WTC11 (cell line): Measurements from ENCODE around the gene CRELD2. TPM values are rescaled to one million over a fixed set of nuclear protein-coding genes. Genes with fewer than 3 reads are reported as not detected.

Experiments used
- ATAC-seq: fragments of 200-7000 bp; cut with Tn5 transposase; 2 replicates; pipeline ENCODE4 v1.10.0; 2021; ENCODE audit warnings: mild to moderate bottlenecking, moderate library complexity
- CTCF ChIA-PET: fragments of 300-600 bp; sonication (Branson Sonifier 250); formaldehyde crosslinking; loops from one replicate; lab custom pipeline; 2021; ENCODE audit warnings: antibody characterized with exemption; lab: Charles Lee
- POLR2A ChIA-PET: fragments of 350-600 bp; sonication (Branson Sonifier 250); formaldehyde crosslinking; loops from one replicate; lab custom pipeline; 2021; ENCODE audit warnings: antibody characterized with exemption; lab: Charles Lee
- DNase-seq: peaks from one replicate; pipeline ENCODE4 v3.0.0; 2021; ENCODE audit warnings: low spot score
- H3K27ac Mint-ChIP-seq: 2 replicates; pipeline ENCODE4 v1.8.0; 2021; ENCODE audit warnings: mixed read lengths
- H3K27me3 Mint-ChIP-seq: 2 replicates; pipeline ENCODE4 v1.8.0; 2021; ENCODE audit warnings: low read depth, mild to moderate bottlenecking, moderate library complexity, mixed read lengths
- H3K36me3 Mint-ChIP-seq: 2 replicates; pipeline ENCODE4 v1.8.0; 2021; ENCODE audit warnings: mixed read lengths
- H3K4me1 Mint-ChIP-seq: 2 replicates; pipeline ENCODE4 v1.8.0; 2022; ENCODE audit warnings: mixed read lengths
- H3K4me3 Mint-ChIP-seq: 2 replicates; pipeline ENCODE4 v1.8.0; 2021; ENCODE audit warnings: mild to moderate bottlenecking, moderate library complexity, mixed read lengths
- H3K9me3 Mint-ChIP-seq: 2 replicates; pipeline ENCODE4 v1.8.0; 2021; ENCODE audit warnings: mixed read lengths
- E2F4 ChIP-seq: sonication (generic); formaldehyde crosslinking; IDR thresholded peaks from 2 replicates; pipeline ENCODE4 v1.8.1; 2022; ENCODE audit warnings: low read depth, mild to moderate bottlenecking, moderate library complexity, missing genetic modification reagents, borderline replicate concordance
- EMX1 ChIP-seq: fragments of 250-450 bp; sonication (Bioruptor Pico); IDR thresholded peaks from 2 replicates; pipeline ENCODE4 v1.8.0; 2021; ENCODE audit warnings: mild to moderate bottlenecking
- ETV6 ChIP-seq: sonication (generic); formaldehyde crosslinking; IDR thresholded peaks from 2 replicates; pipeline ENCODE4 v1.8.1; 2022; ENCODE audit warnings: mild to moderate bottlenecking, missing genetic modification reagents
- FOXJ3 ChIP-seq: sonication (generic); formaldehyde crosslinking; IDR thresholded peaks from 2 replicates; pipeline ENCODE4 v1.9.0; 2021; ENCODE audit warnings: missing genetic modification reagents, mild to moderate bottlenecking, borderline replicate concordance
- GABPB1 ChIP-seq: sonication (generic); formaldehyde crosslinking; IDR thresholded peaks from 2 replicates; pipeline ENCODE4 v1.8.1; 2023; ENCODE audit warnings: mild to moderate bottlenecking, missing genetic modification reagents
- HMGA2 ChIP-seq: fragments of 250-450 bp; sonication (Bioruptor Pico); IDR thresholded peaks from 2 replicates; pipeline ENCODE4 v1.4.0; 2021; ENCODE audit warnings: mild to moderate bottlenecking, moderate library complexity
- IRF2 ChIP-seq: sonication (generic); formaldehyde crosslinking; IDR thresholded peaks from 2 replicates; pipeline ENCODE4 v1.8.0; 2022; ENCODE audit warnings: low read depth, missing genetic modification reagents, borderline replicate concordance
- NFE2L1 ChIP-seq: sonication (generic); formaldehyde crosslinking; IDR thresholded peaks from 2 replicates; pipeline ENCODE4 v1.8.1; 2023; ENCODE audit warnings: missing genetic modification reagents
- NR1H2 ChIP-seq: sonication (generic); formaldehyde crosslinking; IDR thresholded peaks from 2 replicates; pipeline ENCODE4 v1.9.0; 2021; ENCODE audit warnings: mild to moderate bottlenecking, moderate library complexity, missing genetic modification reagents
- OVOL2 ChIP-seq: fragments of 250-450 bp; sonication (Bioruptor Pico); IDR thresholded peaks from 2 replicates; pipeline ENCODE4 v1.9.0; 2021; ENCODE audit warnings: mild to moderate bottlenecking, borderline replicate concordance
- RELA ChIP-seq: sonication (generic); formaldehyde crosslinking; IDR thresholded peaks from 2 replicates; pipeline ENCODE4 v1.8.1; 2022; ENCODE audit warnings: missing genetic modification reagents, mild to moderate bottlenecking, borderline replicate concordance
- SMAD3 ChIP-seq: sonication (generic); formaldehyde crosslinking; IDR thresholded peaks from 2 replicates; pipeline ENCODE4 v1.8.0; 2022; ENCODE audit warnings: missing genetic modification reagents, mild to moderate bottlenecking, borderline replicate concordance
- TEAD4 ChIP-seq: sonication (generic); formaldehyde crosslinking; IDR thresholded peaks from 2 replicates; pipeline ENCODE4 v1.8.0; 2022; ENCODE audit warnings: mild to moderate bottlenecking, missing genetic modification reagents
- ZNF396 ChIP-seq: fragments of 250-450 bp; sonication (Bioruptor Pico); IDR thresholded peaks from 2 replicates; pipeline ENCODE4 v1.8.0; 2021; ENCODE audit warnings: mild to moderate bottlenecking, moderate library complexity, borderline replicate concordance
- total RNA-seq: library from RNA; stranded (reverse); gene quantifications from 3 replicates; pipeline ENCODE4 v1.2.3, GENCODE V29; 2021
- TF ChIP-seq, protein P1 (sequence below): fragments of 250-450 bp; sonication (Bioruptor Pico); conservative IDR thresholded peaks from 2 replicates; pipeline ENCODE4 v1.9.0; 2021; ENCODE audit warnings: mild to moderate bottlenecking
- TF ChIP-seq, protein P2 (sequence below): fragments of 250-450 bp; sonication (Bioruptor Pico); IDR thresholded peaks from 2 replicates; pipeline ENCODE4 v1.9.0; 2021; ENCODE audit warnings: mild to moderate bottlenecking
- TF ChIP-seq, protein P3 (sequence below): sonication (generic); formaldehyde crosslinking; IDR thresholded peaks from 2 replicates; pipeline ENCODE4 v1.8.1; 2022; ENCODE audit warnings: missing genetic modification reagents, borderline replicate concordance
- TF ChIP-seq, protein P4 (sequence below): sonication (generic); formaldehyde crosslinking; IDR thresholded peaks from 2 replicates; pipeline ENCODE4 v1.8.1; 2022; ENCODE audit warnings: mild to moderate bottlenecking, moderate library complexity, missing genetic modification reagents

The CRELD2 gene
- total RNA-seq, 1 experiment from 2014 or later, result 42.8 TPM

- ChIA-PET CTCF (interaction anchor here (1.2 to 2.3 kb wide), 4 partner anchors 12 to 83 kb away, joined by 4 to 11 read pairs (median 8); no protein-coding TSS in a partner anchor), POLR2A (no interaction called here)
- Mint-ChIP-seq H3K4me3 (no peak overlapping the region), H3K36me3 (no peaks in the 10 kb centered on the region), H3K4me1 (peaks cover 8% of the 10 kb centered on the region), H3K27me3 (no peaks in the 10 kb centered on the region), H3K27ac (no peak overlapping the region), H3K9me3 (no peaks in the 10 kb centered on the region)
- ATAC-seq (no peak), DNase-seq (no peak)
- TF ChIP-seq E2F4 (CRISPR knock-in tag) (no peak), RELA (CRISPR knock-in tag) (no peak), SMAD3 (CRISPR knock-in tag) (no peak), ZNF396 (CRISPR knock-in tag) (no peak), EMX1 (no peak), FOXJ3 (CRISPR knock-in tag) (no peak), IRF2 (no peak), HMGA2 (CRISPR knock-in tag) (no peak), OVOL2 (CRISPR knock-in tag) (no peak), ETV6 (CRISPR knock-in tag) (no peak), GABPB1 (CRISPR knock-in tag) (no peak), NR1H2 (CRISPR knock-in tag) (no peak), NFE2L1 (CRISPR knock-in tag) (no peak), TEAD4 (CRISPR knock-in tag) (no peak)
- TF ChIP-seq, protein P1, sequence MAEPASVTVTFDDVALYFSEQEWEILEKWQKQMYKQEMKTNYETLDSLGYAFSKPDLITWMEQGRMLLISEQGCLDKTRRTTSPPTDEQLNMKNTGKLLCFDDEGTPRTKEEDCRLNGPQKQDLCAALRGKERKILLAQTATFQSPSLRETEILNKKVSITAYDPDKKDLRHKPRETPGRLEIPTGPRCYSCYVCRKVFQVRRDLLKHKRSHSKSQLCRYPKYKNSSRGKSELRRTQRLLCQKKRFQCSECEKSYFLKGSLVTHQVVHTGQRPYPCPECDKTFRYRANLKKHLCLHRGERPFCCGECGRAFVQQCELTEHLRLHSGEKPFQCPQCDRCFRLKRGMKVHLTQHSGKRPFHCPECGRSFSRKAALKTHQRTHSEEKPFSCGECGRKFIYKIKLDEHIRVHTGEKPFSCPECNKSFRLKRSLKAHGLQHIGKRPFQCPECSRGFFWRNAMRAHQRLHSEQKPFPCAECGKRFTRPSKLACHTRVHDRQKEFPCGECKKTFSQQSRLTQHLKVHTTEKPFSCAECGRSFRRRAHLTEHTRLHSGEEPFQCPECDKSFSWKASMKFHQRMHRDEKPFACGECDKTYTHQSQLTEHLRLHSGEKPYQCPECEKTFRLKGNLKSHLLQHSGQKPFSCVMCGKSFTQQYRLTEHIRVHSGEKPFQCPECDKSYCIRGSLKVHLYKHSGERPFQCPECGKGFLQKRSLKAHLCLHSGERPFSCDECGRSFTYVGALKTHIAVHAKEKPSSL (CRISPR knock-in tag), result no peak
- TF ChIP-seq, protein P2, sequence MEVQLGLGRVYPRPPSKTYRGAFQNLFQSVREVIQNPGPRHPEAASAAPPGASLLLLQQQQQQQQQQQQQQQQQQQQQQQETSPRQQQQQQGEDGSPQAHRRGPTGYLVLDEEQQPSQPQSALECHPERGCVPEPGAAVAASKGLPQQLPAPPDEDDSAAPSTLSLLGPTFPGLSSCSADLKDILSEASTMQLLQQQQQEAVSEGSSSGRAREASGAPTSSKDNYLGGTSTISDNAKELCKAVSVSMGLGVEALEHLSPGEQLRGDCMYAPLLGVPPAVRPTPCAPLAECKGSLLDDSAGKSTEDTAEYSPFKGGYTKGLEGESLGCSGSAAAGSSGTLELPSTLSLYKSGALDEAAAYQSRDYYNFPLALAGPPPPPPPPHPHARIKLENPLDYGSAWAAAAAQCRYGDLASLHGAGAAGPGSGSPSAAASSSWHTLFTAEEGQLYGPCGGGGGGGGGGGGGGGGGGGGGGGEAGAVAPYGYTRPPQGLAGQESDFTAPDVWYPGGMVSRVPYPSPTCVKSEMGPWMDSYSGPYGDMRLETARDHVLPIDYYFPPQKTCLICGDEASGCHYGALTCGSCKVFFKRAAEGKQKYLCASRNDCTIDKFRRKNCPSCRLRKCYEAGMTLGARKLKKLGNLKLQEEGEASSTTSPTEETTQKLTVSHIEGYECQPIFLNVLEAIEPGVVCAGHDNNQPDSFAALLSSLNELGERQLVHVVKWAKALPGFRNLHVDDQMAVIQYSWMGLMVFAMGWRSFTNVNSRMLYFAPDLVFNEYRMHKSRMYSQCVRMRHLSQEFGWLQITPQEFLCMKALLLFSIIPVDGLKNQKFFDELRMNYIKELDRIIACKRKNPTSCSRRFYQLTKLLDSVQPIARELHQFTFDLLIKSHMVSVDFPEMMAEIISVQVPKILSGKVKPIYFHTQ (CRISPR knock-in tag), result no peak
- TF ChIP-seq, protein P3, sequence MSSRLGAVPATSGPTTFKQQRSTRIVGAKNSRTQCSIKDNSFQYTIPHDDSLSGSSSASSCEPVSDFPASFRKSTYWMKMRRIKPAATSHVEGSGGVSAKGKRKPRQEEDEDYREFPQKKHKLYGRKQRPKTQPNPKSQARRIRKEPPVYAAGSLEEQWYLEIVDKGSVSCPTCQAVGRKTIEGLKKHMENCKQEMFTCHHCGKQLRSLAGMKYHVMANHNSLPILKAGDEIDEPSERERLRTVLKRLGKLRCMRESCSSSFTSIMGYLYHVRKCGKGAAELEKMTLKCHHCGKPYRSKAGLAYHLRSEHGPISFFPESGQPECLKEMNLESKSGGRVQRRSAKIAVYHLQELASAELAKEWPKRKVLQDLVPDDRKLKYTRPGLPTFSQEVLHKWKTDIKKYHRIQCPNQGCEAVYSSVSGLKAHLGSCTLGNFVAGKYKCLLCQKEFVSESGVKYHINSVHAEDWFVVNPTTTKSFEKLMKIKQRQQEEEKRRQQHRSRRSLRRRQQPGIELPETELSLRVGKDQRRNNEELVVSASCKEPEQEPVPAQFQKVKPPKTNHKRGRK (CRISPR knock-in tag), result no peak
- TF ChIP-seq, protein P4, sequence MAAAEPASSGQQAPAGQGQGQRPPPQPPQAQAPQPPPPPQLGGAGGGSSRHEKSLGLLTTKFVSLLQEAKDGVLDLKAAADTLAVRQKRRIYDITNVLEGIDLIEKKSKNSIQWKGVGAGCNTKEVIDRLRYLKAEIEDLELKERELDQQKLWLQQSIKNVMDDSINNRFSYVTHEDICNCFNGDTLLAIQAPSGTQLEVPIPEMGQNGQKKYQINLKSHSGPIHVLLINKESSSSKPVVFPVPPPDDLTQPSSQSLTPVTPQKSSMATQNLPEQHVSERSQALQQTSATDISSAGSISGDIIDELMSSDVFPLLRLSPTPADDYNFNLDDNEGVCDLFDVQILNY (CRISPR knock-in tag), result no peak
These were observed 28.8 kb downstream of the CRELD2 start for GRCh38 chr22:49947296-49947622.
